Measurements from ENCODE around the gene RPS14. TPM values are rescaled to one million over a fixed set of nuclear protein-coding genes. Genes with fewer than 3 reads are reported as not detected.

RPS14 gene
- total and polyA plus RNA-seq, 2 of the 8 experiments (the other 6 are each of a cell fraction or from before 2014, with no cell fraction given): 2,548 to 6,423 TPM

GRCh38 chr5:150449517-150450339 is at the start of gene RPS14 (continued):
- TF ChIP-seq CTBP2 (IDR thresholded peaks at IDR 0.05; ENCODE audit: borderline replicate concordance, insufficient read depth, insufficient read length, low read length) (peak; percentile 39), POU5F1 (IDR thresholded peaks at IDR 0.05; ENCODE audit: low read depth, low read length) (no peak), E2F6 (IDR thresholded peaks at IDR 0.05) (peak; percentile 7; the same call in 1 of the 2 replicates), EZH2 (IDR thresholded peaks at IDR 0.05; ENCODE audit: low read depth, low read length, severe bottlenecking) (no peak), JUND (IDR thresholded peaks at IDR 0.05; ENCODE audit: low read length) (no peak), GABPA (IDR thresholded peaks at IDR 0.05; ENCODE audit: borderline replicate concordance, insufficient read depth, low read length) (peak; percentile 89), BRCA1 (IDR thresholded peaks at IDR 0.05; ENCODE audit: low read depth, low read length) (no peak), CEBPB (IDR thresholded peaks at IDR 0.05; ENCODE audit: low read depth, low read length) (no peak), SP1 (IDR thresholded peaks at IDR 0.05; ENCODE audit: low read depth, low read length) (0 out of 2 replicates have a peak, but pooled peaks have one; percentile 27), ASH2L (IDR thresholded peaks at IDR 0.05; ENCODE audit: low read length) (peak; percentile 99), SP2 (IDR thresholded peaks at IDR 0.05; ENCODE audit: low read length) (peak; percentile 59; the same call in 1 of the 2 replicates), MAFK (IDR thresholded peaks at IDR 0.05; ENCODE audit: low read depth, low read length) (no peak)
